ENCODE measurements around the gene KRTCAP2.

The KRTCAP2 gene

DNA sequence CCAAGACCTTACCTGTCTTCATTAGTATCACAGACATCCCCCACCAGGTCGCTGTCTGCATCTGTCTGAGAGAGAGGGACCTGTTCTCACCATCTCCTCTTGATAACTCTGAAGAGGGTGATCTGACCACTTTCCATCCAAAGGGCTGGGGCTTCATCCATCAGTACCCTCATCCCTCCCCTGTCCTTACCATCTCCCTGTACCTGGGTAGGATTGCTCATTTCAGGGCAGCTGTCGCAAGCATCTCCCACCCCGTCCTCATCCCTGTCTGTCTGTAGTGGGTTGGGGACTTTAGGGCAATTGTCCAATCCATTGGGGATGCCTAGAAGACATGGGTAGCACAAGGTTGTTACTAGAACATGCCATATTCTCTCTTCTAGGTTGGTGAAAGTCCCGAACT lies 26.7 kb upstream of the KRTCAP2 start:
- TF ChIP-seq, protein P1, sequence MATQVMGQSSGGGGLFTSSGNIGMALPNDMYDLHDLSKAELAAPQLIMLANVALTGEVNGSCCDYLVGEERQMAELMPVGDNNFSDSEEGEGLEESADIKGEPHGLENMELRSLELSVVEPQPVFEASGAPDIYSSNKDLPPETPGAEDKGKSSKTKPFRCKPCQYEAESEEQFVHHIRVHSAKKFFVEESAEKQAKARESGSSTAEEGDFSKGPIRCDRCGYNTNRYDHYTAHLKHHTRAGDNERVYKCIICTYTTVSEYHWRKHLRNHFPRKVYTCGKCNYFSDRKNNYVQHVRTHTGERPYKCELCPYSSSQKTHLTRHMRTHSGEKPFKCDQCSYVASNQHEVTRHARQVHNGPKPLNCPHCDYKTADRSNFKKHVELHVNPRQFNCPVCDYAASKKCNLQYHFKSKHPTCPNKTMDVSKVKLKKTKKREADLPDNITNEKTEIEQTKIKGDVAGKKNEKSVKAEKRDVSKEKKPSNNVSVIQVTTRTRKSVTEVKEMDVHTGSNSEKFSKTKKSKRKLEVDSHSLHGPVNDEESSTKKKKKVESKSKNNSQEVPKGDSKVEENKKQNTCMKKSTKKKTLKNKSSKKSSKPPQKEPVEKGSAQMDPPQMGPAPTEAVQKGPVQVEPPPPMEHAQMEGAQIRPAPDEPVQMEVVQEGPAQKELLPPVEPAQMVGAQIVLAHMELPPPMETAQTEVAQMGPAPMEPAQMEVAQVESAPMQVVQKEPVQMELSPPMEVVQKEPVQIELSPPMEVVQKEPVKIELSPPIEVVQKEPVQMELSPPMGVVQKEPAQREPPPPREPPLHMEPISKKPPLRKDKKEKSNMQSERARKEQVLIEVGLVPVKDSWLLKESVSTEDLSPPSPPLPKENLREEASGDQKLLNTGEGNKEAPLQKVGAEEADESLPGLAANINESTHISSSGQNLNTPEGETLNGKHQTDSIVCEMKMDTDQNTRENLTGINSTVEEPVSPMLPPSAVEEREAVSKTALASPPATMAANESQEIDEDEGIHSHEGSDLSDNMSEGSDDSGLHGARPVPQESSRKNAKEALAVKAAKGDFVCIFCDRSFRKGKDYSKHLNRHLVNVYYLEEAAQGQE (IDR thresholded peaks at IDR 0.05; ENCODE audit: insufficient replicate concordance, low read depth) = no peak
- TF ChIP-seq SPI1 (IDR thresholded peaks at IDR 0.05; ENCODE audit: borderline replicate concordance, low read depth) = no peak
- TF ChIP-seq, protein P2, sequence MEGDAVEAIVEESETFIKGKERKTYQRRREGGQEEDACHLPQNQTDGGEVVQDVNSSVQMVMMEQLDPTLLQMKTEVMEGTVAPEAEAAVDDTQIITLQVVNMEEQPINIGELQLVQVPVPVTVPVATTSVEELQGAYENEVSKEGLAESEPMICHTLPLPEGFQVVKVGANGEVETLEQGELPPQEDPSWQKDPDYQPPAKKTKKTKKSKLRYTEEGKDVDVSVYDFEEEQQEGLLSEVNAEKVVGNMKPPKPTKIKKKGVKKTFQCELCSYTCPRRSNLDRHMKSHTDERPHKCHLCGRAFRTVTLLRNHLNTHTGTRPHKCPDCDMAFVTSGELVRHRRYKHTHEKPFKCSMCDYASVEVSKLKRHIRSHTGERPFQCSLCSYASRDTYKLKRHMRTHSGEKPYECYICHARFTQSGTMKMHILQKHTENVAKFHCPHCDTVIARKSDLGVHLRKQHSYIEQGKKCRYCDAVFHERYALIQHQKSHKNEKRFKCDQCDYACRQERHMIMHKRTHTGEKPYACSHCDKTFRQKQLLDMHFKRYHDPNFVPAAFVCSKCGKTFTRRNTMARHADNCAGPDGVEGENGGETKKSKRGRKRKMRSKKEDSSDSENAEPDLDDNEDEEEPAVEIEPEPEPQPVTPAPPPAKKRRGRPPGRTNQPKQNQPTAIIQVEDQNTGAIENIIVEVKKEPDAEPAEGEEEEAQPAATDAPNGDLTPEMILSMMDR (IDR thresholded peaks at IDR 0.05; ENCODE audit: insufficient read depth, low read length) = no peak
- no peak for TF ChIP-seq GABPA (IDR thresholded peaks at IDR 0.05; ENCODE audit: low read depth)
- no peak for TF ChIP-seq POLR2AphosphoS5 (IDR thresholded peaks at IDR 0.05; ENCODE audit: low read depth)
- Histone ChIP-seq H3K27me3 (ENCODE audit: insufficient read depth, poor library complexity, severe bottlenecking) (no peaks in the 10 kb centered on the region), H3K4me3 (replicated peaks; ENCODE audit: insufficient read depth, low read length) (no peak overlapping the region), H3K27ac (replicated peaks) (no peak overlapping the region)
- DNase-seq (ENCODE audit: low read depth in 1 of 2, low spot score in 1 of 2) = no peak

DNA sequence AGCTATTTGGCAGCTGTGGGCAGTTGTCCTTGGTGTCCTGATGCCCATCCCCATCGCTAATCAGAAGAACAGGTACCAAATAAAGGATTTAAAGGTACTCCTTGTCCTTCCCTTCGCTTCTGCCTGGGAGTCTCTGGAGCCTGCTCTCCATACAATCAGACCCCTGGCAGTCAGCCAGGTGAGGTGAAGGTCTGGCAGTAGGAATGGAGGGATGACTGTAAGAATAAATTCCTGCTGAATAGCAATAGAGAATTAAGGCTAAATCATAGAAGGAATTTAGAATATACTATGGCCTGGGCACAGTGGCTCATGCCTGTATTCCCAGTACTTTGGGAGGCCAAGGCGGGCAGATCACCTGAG lies 25.4 kb upstream of the KRTCAP2 start:
- no peak overlapping the region for H3K27ac ChIP-seq (replicated peaks)
- H3K4me3 ChIP-seq (replicated peaks; ENCODE audit: insufficient read depth, low read length) = no peak overlapping the region
- H3K27me3 ChIP-seq (ENCODE audit: insufficient read depth, poor library complexity, severe bottlenecking) = no peaks in the 10 kb centered on the region
- TF ChIP-seq, protein P2 (IDR thresholded peaks at IDR 0.05; ENCODE audit: insufficient read depth, low read length) = no peak
- TF ChIP-seq, protein P1 (IDR thresholded peaks at IDR 0.05; ENCODE audit: insufficient replicate concordance, low read depth) = no peak
- TF ChIP-seq SPI1 (IDR thresholded peaks at IDR 0.05; ENCODE audit: borderline replicate concordance, low read depth) (no peak), GABPA (IDR thresholded peaks at IDR 0.05; ENCODE audit: low read depth) (no peak), POLR2AphosphoS5 (IDR thresholded peaks at IDR 0.05; ENCODE audit: low read depth) (no peak)
- DNase-seq (ENCODE audit: low read depth in 1 of 2, low spot score in 1 of 2) = no peak

DNA sequence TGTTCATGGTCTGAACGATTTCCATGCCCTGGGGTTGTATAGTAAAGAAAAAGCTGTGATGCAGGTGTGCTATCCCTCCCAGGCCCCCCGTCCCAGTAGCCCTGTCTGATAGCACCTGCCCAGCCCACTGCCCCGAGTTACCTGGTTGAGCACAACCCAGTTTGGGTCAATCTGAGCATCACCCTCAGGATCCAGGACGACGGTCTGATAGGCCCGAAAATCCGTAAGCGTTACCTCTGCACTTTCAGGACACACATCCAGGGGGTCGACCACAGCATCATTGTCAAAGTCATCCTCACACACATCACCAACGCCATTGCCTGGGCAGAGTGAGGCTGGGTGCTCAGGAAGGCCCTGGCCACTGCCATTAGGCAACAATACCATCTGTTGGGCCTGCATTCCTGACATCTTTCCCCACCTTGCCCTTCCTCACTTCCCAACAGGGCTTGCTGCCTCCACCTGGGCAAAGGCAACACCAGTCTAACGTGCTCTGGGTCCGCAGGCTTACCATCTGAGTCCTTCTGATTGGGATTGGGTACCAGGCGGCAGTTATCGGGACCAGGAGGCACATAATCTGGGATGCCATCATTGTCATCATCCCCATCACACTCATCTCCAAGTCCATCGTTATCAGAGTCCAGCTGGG lies 24.9 kb upstream of the KRTCAP2 start:
- TF ChIP-seq, protein P2 (IDR thresholded peaks at IDR 0.05; ENCODE audit: insufficient read depth, low read length) = no peak
- no peak for TF ChIP-seq GABPA (IDR thresholded peaks at IDR 0.05; ENCODE audit: low read depth)
- TF ChIP-seq SPI1 (IDR thresholded peaks at IDR 0.05; ENCODE audit: borderline replicate concordance, low read depth) = no peak
- TF ChIP-seq, protein P1 (IDR thresholded peaks at IDR 0.05; ENCODE audit: insufficient replicate concordance, low read depth) = no peak
- no peak for TF ChIP-seq POLR2AphosphoS5 (IDR thresholded peaks at IDR 0.05; ENCODE audit: low read depth)
- DNase-seq (ENCODE audit: low read depth in 1 of 2, low spot score in 1 of 2) = no peak
- H3K27me3 ChIP-seq (ENCODE audit: insufficient read depth, poor library complexity, severe bottlenecking) = no peaks in the 10 kb centered on the region
- H3K4me3 ChIP-seq (replicated peaks; ENCODE audit: insufficient read depth, low read length) = no peak overlapping the region
- H3K27ac ChIP-seq (replicated peaks) = no peak overlapping the region

All from HL-60 (cell line).